HepG2 (cell line): Measurements from ENCODE around the gene ARHGAP33.

ENCODE experiments used
- ELF4 ChIP-seq: sonication (generic); formaldehyde crosslinking; IDR thresholded peaks from 2 replicates; pipeline ENCODE4 v1.5.0; 2020; ENCODE audit warnings: missing genetic modification reagents, mild to moderate bottlenecking, moderate library complexity, borderline replicate concordance
- TAF1 ChIP-seq: sonication (generic); formaldehyde crosslinking; IDR thresholded peaks from 2 replicates; pipeline ENCODE4 v1.4.0; 2020; ENCODE audit warnings: missing genetic modification reagents
- TF ChIP-seq, protein P1 (sequence below): IDR thresholded peaks from 2 replicates; pipeline ENCODE4 v1.6.1; 2012; ENCODE audit warnings: inconsistent platforms
- TF ChIP-seq, protein P2 (sequence below): sonication (generic); formaldehyde crosslinking; IDR thresholded peaks from one replicate; pipeline ENCODE4 v1.5.1; 2020; ENCODE audit warnings: mild to moderate bottlenecking, missing genetic modification reagents; ENCODE audit errors: not compliant biosample characterization

DNA sequence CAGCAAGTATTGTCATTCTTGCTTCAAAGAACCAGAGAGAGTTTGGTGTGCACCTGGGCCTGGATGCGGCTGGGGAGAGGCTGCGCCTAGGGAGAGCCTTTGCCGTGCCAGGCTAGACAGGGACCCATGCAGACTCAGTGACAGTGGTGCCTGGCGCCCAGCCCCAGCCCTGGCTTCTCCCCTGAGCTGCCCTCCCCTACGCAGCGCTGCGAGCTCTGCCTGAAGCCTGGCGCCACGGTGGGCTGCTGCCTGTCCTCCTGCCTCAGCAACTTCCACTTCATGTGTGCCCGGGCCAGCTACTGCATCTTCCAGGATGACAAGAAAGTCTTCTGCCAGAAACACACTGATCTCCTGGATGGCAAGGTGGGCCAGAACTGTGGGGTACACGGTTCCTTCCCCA is 45.6 kb upstream of the ARHGAP33 start:
- TF ChIP-seq ELF4 (CRISPR knock-in tag) (no peak), TAF1 (CRISPR knock-in tag) (no peak)
- TF ChIP-seq, protein P1, sequence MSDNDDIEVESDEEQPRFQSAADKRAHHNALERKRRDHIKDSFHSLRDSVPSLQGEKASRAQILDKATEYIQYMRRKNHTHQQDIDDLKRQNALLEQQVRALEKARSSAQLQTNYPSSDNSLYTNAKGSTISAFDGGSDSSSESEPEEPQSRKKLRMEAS: no peak
- TF ChIP-seq, protein P2, sequence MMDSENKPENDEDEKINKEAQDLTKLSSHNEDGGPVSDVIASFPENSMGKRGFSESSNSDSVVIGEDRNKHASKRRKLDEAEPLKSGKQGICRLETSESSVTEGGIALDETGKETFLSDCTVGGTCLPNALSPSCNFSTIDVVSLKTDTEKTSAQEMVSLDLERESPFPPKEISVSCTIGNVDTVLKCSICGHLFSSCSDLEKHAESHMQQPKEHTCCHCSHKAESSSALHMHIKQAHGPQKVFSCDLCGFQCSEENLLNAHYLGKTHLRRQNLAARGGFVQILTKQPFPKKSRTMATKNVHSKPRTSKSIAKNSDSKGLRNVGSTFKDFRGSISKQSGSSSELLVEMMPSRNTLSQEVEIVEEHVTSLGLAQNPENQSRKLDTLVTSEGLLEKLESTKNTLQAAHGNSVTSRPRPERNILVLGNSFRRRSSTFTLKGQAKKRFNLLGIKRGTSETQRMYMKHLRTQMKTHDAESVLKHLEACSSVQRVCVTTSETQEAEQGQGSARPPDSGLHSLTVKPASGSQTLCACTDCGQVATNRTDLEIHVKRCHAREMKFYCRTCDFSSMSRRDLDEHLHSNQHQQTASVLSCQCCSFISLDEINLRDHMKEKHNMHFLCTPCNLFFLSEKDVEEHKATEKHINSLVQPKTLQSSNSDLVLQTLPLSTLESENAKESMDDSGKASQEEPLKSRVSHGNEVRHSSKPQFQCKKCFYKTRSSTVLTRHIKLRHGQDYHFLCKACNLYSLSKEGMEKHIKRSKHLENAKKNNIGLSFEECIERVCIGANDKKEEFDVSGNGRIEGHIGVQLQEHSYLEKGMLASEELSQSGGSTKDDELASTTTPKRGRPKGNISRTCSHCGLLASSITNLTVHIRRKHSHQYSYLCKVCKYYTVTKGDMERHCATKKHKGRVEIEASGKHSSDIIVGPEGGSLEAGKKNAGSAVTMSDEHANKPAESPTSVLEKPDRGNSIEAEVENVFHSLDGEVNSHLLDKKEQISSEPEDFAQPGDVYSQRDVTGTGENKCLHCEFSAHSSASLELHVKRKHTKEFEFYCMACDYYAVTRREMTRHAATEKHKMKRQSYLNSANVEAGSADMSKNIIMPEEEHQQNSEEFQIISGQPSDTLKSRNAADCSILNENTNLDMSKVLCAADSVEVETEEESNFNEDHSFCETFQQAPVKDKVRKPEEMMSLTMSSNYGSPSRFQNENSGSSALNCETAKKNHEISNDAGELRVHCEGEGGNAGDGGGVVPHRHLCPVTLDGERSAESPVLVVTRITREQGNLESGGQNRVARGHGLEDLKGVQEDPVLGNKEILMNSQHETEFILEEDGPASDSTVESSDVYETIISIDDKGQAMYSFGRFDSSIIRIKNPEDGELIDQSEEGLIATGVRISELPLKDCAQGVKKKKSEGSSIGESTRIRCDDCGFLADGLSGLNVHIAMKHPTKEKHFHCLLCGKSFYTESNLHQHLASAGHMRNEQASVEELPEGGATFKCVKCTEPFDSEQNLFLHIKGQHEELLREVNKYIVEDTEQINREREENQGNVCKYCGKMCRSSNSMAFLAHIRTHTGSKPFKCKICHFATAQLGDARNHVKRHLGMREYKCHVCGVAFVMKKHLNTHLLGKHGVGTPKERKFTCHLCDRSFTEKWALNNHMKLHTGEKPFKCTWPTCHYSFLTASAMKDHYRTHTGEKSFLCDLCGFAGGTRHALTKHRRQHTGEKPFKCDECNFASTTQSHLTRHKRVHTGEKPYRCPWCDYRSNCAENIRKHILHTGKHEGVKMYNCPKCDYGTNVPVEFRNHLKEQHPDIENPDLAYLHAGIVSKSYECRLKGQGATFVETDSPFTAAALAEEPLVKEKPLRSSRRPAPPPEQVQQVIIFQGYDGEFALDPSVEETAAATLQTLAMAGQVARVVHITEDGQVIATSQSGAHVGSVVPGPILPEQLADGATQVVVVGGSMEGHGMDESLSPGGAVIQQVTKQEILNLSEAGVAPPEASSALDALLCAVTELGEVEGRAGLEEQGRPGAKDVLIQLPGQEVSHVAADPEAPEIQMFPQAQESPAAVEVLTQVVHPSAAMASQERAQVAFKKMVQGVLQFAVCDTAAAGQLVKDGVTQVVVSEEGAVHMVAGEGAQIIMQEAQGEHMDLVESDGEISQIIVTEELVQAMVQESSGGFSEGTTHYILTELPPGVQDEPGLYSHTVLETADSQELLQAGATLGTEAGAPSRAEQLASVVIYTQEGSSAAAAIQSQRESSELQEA (CRISPR knock-in tag): no peak
